HCT116 (cell line): Measurements from ENCODE around the gene KCNK3. TPM values are rescaled to one million over a fixed set of nuclear protein-coding genes. Genes with fewer than 3 reads are reported as not detected.

ENCODE experiments used
- ATAC-seq: fragments of 200-7000 bp; cut with Tn5 transposase; 2 replicates; pipeline ENCODE4 v1.9.1; 2020; ENCODE audit warnings: mild to moderate bottlenecking, moderate library complexity
- BruUV-seq: library from RNA; stranded (reverse); fragments of 400-500 nt; replicated peaks from 2 replicates; lab custom pipeline; 2021; lab: Mats Ljungman, UMichigan
- CTCF ChIA-PET: fragments of 300-600 bp; sonication (Branson Sonifier 250); formaldehyde crosslinking; loops from one replicate; lab custom pipeline; 2021; ENCODE audit warnings: antibody characterized with exemption; lab: Charles Lee
- POLR2A ChIA-PET: fragments of 300-600, 350-600 bp; sonication (Branson Sonifier 250); formaldehyde crosslinking; loops from one replicate; lab custom pipeline; 2021; ENCODE audit warnings: antibody characterized with exemption; lab: Charles Lee
- RAD21 ChIA-PET, 2 experiments: fragments of 300-600 bp; sonication (Branson Sonifier 250); formaldehyde crosslinking; loops; one replicate each; lab custom pipeline; 2023; ENCODE audit warnings: low total read pairs in 2 of 2; ENCODE audit not compliant: uncharacterized antibody in 2 of 2, unreplicated experiment in 2 of 2, low non-redundant PET in 1 of 2; lab: Charles Lee
- DNase-seq: peaks from one replicate; pipeline ENCODE4 v3.0.0-alpha.2; 2010; ENCODE audit warnings: low read depth, low spot score
- H2AFZ ChIP-seq: fragments of 200-600 bp; shearing (Covaris generic), sonication (generic); 2 replicates; pipeline ENCODE4 v1.6.1; 2017; ENCODE audit warnings: low read depth, mixed run types, mixed read lengths, antibody characterized with exemption, low read length; ENCODE audit not compliant: poor library complexity, severe bottlenecking
- H3K27ac ChIP-seq: 2 replicates; pipeline ENCODE4 v1.5.1; 2012; ENCODE audit warnings: low read depth, low read length
- H3K27me3 ChIP-seq: fragments of 200-600 bp; sonication (generic); 2 replicates; pipeline ENCODE4 v1.6.1; 2016; ENCODE audit warnings: mixed run types, low read length, mixed read lengths; ENCODE audit not compliant: insufficient read depth
- H3K36me3 ChIP-seq, 2 experiments: fragments of 200-500 bp in 1 of 2; fragments of 200-600 bp in 1 of 2; sonication (Bioruptor generic) in 1 of 2; sonication (generic) in 1 of 2; 2 replicates each; pipeline versions ENCODE4 v1.5.1 to v1.6.1; 2014 to 2016; ENCODE audit warnings: low read length in 2 of 2, inconsistent platforms in 1 of 2, mixed read lengths in 1 of 2, mixed run types in 1 of 2; ENCODE audit not compliant: insufficient read depth in 2 of 2, control insufficient read depth in 1 of 2
- H3K4me1 ChIP-seq, 2 experiments: fragments of 200-600 bp in 1 of 2; sonication (generic) in 1 of 2; 2 replicates each; pipeline versions ENCODE4 v1.5.1 to v1.6.1; 2012 to 2017; ENCODE audit warnings: low read length in 2 of 2, inconsistent platforms in 1 of 2, mild to moderate bottlenecking in 1 of 2, mixed read lengths in 1 of 2, mixed run types in 1 of 2, moderate library complexity in 1 of 2; ENCODE audit not compliant: insufficient read depth in 2 of 2, control insufficient read depth in 1 of 2
- H3K4me2 ChIP-seq: fragments of 200-600 bp; sonication (generic); 2 replicates; pipeline ENCODE4 v1.6.1; 2017; ENCODE audit warnings: mixed run types, low read length, mixed read lengths
- H3K4me3 ChIP-seq, 2 experiments: fragments of 200-600 bp in 1 of 2; sonication (generic) in 1 of 2; replicated peaks in 1 of 2; 2 replicates each; pipeline ENCODE4 v1.5.1; 2011 to 2016; ENCODE audit warnings: low read length in 2 of 2, control low read depth in 1 of 2, low read depth in 1 of 2, mild to moderate bottlenecking in 1 of 2, mixed read lengths in 1 of 2, mixed run types in 1 of 2
- H3K79me2 ChIP-seq: fragments of 200-600 bp; sonication (generic); 2 replicates; pipeline ENCODE4 v1.6.1; 2017; ENCODE audit warnings: mild to moderate bottlenecking, mixed run types, low read length, moderate library complexity, mixed read lengths; ENCODE audit not compliant: insufficient read depth
- H3K9ac ChIP-seq: fragments of 200-600 bp; sonication (generic); 2 replicates; pipeline ENCODE4 v1.6.1; 2016; ENCODE audit warnings: low read length, mixed read lengths
- H3K9me2 ChIP-seq: fragments of 200-600 bp; sonication (generic), shearing (Covaris generic); 2 replicates; pipeline ENCODE4 v1.6.1; 2017; ENCODE audit warnings: mixed run types, mild to moderate bottlenecking, moderate library complexity; ENCODE audit not compliant: insufficient read depth
- H3K9me3 ChIP-seq, 2 experiments: fragments of 200-500 bp in 1 of 2; fragments of 200-600 bp in 1 of 2; sonication (Bioruptor generic) in 1 of 2; sonication (generic) in 1 of 2; 2 replicates each; pipeline ENCODE4 v1.6.1; 2014 to 2017; ENCODE audit warnings: low read length in 2 of 2, mixed read lengths in 2 of 2, inconsistent platforms in 1 of 2, low read depth in 1 of 2, mild to moderate bottlenecking in 1 of 2, mixed run types in 1 of 2, moderate library complexity in 1 of 2; ENCODE audit not compliant: control insufficient read depth in 1 of 2, insufficient read depth in 1 of 2
- H4K20me1 ChIP-seq: fragments of 200-600 bp; sonication (generic), shearing (Covaris generic); 2 replicates; pipeline ENCODE4 v1.6.1; 2017; ENCODE audit warnings: mixed run types, mild to moderate bottlenecking, moderate library complexity; ENCODE audit not compliant: insufficient read depth
- EGR1 ChIP-seq: IDR thresholded peaks from 2 replicates; pipeline ENCODE4 v1.6.1; 2012; ENCODE audit warnings: low read depth
- ELF1 ChIP-seq: IDR thresholded peaks from 2 replicates; pipeline ENCODE4 v1.6.1; 2012; ENCODE audit warnings: low read depth, borderline replicate concordance
- EZH2 ChIP-seq: fragments of 200-600 bp; sonication (generic); IDR thresholded peaks from 2 replicates; pipeline ENCODE4 v1.6.1; 2017; ENCODE audit warnings: antibody characterized with exemption, mixed run types
- FOSL1 ChIP-seq: IDR thresholded peaks from 2 replicates; pipeline ENCODE4 v1.6.1; 2012; ENCODE audit warnings: low read depth
- JUND ChIP-seq: IDR thresholded peaks from 2 replicates; pipeline ENCODE4 v1.6.1; 2012
- POLR2A ChIP-seq: IDR thresholded peaks from 2 replicates; pipeline ENCODE4 v1.7.0; 2011; ENCODE audit warnings: borderline replicate concordance; ENCODE audit not compliant: insufficient read depth, insufficient read length; ENCODE audit errors: extremely low read depth
- POLR2AphosphoS5 ChIP-seq: IDR thresholded peaks from 2 replicates; pipeline ENCODE4 v1.6.1; 2011; ENCODE audit warnings: mild to moderate bottlenecking, low read depth, low read length, moderate library complexity
- RAD21 ChIP-seq: IDR thresholded peaks from 2 replicates; pipeline ENCODE4 v1.6.1; 2012; ENCODE audit warnings: low read depth, mild to moderate bottlenecking
- SIN3A ChIP-seq: IDR thresholded peaks from 2 replicates; pipeline ENCODE4 v1.6.1; 2012; ENCODE audit warnings: low read depth
- SP1 ChIP-seq: IDR thresholded peaks from 2 replicates; pipeline ENCODE4 v1.6.1; 2012; ENCODE audit warnings: low read depth
- TCF7L2 ChIP-seq: IDR thresholded peaks from 2 replicates; pipeline ENCODE4 v1.7.0; 2011; ENCODE audit warnings: borderline replicate concordance, inconsistent platforms; ENCODE audit not compliant: insufficient read depth, insufficient read length; ENCODE audit errors: extremely low read depth
- YY1 ChIP-seq: IDR thresholded peaks from 2 replicates; pipeline ENCODE4 v1.6.1; 2011; ENCODE audit warnings: low read length, low read depth, moderate library complexity, mild to moderate bottlenecking; ENCODE audit not compliant: insufficient replicate concordance; ENCODE audit errors: extremely low read depth
- ZFX ChIP-seq: fragments of 450-650 bp; IDR thresholded peaks from 2 replicates; pipeline ENCODE4 v1.6.1; 2017
- ZNF274 ChIP-seq: fragments of 200-500 bp; sonication (Bioruptor generic); IDR thresholded peaks from 2 replicates; pipeline ENCODE4 v1.6.1; 2014; ENCODE audit warnings: mild to moderate bottlenecking, low read depth, low read length, inconsistent platforms
- intact Hi-C: fragments of 100-400 bp; cut with micrococcal nuclease; formaldehyde crosslinking; loops from 2 replicates; pipeline ENCODE4 v1.10.0; 2022
- total RNA-seq: library from RNA; stranded (reverse); gene quantifications from one replicate; pipeline ENCODE4 v1.2.1, GENCODE V29; 2021; ENCODE audit not compliant: unreplicated experiment
- TF ChIP-seq, protein P1 (sequence below): IDR thresholded peaks from 2 replicates; pipeline ENCODE4 v1.6.1; 2012
- TF ChIP-seq, protein P2 (sequence below): IDR thresholded peaks from 2 replicates; pipeline ENCODE4 v1.6.1; 2012
- TF ChIP-seq, protein P3 (sequence below): IDR thresholded peaks from 2 replicates; pipeline ENCODE4 v1.6.1; 2012; ENCODE audit warnings: low read depth
- TF ChIP-seq, protein P4 (sequence below): IDR thresholded peaks from 2 replicates; pipeline ENCODE4 v1.6.1; 2011; ENCODE audit warnings: mild to moderate bottlenecking, low read length, moderate library complexity; ENCODE audit not compliant: insufficient replicate concordance; ENCODE audit errors: extremely low read depth

KCNK3 gene
- total RNA-seq, 1 experiment from 2014 or later = 0.71 TPM

- Histone ChIP-seq H3K27me3 (no peaks in the 10 kb centered on the region), H3K27ac (no peak overlapping the region), H3K9me2 (no peaks in the 10 kb centered on the region), H3K9ac (no peak overlapping the region), H3K79me2 (no peaks in the 10 kb centered on the region), H2AFZ (no peak overlapping the region), H3K4me1 (no peaks in the 10 kb centered on the region; a peak in 1 of 4 replicates), H4K20me1 (no peaks in the 10 kb centered on the region), H3K36me3 (no peaks in the 10 kb centered on the region), H3K9me3 (no peaks in the 10 kb centered on the region), H3K4me3 (no peak overlapping the region), H3K4me2 (no peak overlapping the region)
- intact Hi-C loops = loop anchor here (2.0 kb wide), 1 partner anchor 129 kb away; no protein-coding TSS in a partner anchor
- RAD21 ChIA-PET = no interaction called here
- ATAC-seq = no peak
- no peak for DNase-seq
- POLR2A ChIA-PET = no interaction called here
- no TSS peak for BruUV-seq
- CTCF ChIA-PET = interaction anchor here (1.4 to 7.3 kb wide), 3 partner anchors 128 to 138 kb away, joined by 9 to 88 read pairs (median 30); no protein-coding TSS in a partner anchor
- TF ChIP-seq ZFX (no peak), FOSL1 (no peak), TCF7L2 (no peak), EZH2 (no peak), POLR2A (no peak), JUND (no peak), POLR2AphosphoS5 (no peak), EGR1 (no peak), RAD21 (no peak), YY1 (no peak), SIN3A (no peak), ELF1 (no peak), SP1 (no peak), ZNF274 (no peak)
- TF ChIP-seq, protein P1, sequence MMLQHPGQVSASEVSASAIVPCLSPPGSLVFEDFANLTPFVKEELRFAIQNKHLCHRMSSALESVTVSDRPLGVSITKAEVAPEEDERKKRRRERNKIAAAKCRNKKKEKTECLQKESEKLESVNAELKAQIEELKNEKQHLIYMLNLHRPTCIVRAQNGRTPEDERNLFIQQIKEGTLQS = no peak
- TF ChIP-seq, protein P2, sequence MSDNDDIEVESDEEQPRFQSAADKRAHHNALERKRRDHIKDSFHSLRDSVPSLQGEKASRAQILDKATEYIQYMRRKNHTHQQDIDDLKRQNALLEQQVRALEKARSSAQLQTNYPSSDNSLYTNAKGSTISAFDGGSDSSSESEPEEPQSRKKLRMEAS = no peak
- TF ChIP-seq, protein P3, sequence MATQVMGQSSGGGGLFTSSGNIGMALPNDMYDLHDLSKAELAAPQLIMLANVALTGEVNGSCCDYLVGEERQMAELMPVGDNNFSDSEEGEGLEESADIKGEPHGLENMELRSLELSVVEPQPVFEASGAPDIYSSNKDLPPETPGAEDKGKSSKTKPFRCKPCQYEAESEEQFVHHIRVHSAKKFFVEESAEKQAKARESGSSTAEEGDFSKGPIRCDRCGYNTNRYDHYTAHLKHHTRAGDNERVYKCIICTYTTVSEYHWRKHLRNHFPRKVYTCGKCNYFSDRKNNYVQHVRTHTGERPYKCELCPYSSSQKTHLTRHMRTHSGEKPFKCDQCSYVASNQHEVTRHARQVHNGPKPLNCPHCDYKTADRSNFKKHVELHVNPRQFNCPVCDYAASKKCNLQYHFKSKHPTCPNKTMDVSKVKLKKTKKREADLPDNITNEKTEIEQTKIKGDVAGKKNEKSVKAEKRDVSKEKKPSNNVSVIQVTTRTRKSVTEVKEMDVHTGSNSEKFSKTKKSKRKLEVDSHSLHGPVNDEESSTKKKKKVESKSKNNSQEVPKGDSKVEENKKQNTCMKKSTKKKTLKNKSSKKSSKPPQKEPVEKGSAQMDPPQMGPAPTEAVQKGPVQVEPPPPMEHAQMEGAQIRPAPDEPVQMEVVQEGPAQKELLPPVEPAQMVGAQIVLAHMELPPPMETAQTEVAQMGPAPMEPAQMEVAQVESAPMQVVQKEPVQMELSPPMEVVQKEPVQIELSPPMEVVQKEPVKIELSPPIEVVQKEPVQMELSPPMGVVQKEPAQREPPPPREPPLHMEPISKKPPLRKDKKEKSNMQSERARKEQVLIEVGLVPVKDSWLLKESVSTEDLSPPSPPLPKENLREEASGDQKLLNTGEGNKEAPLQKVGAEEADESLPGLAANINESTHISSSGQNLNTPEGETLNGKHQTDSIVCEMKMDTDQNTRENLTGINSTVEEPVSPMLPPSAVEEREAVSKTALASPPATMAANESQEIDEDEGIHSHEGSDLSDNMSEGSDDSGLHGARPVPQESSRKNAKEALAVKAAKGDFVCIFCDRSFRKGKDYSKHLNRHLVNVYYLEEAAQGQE = no peak
- TF ChIP-seq, protein P4, sequence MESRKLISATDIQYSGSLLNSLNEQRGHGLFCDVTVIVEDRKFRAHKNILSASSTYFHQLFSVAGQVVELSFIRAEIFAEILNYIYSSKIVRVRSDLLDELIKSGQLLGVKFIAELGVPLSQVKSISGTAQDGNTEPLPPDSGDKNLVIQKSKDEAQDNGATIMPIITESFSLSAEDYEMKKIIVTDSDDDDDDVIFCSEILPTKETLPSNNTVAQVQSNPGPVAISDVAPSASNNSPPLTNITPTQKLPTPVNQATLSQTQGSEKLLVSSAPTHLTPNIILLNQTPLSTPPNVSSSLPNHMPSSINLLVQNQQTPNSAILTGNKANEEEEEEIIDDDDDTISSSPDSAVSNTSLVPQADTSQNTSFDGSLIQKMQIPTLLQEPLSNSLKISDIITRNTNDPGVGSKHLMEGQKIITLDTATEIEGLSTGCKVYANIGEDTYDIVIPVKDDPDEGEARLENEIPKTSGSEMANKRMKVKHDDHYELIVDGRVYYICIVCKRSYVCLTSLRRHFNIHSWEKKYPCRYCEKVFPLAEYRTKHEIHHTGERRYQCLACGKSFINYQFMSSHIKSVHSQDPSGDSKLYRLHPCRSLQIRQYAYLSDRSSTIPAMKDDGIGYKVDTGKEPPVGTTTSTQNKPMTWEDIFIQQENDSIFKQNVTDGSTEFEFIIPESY = no peak
Observed at GRCh38 chr2:26743852-26744251, 51.3 kb downstream of the KCNK3 start.
